ENCODE data around the gene TSEN2.
"Not testable (repeated sequence)": the region's sequence is repeated elsewhere in the genome, so short reads cannot be mapped to it uniquely, and the experiment has no call there.

Gene TSEN2

DNA sequence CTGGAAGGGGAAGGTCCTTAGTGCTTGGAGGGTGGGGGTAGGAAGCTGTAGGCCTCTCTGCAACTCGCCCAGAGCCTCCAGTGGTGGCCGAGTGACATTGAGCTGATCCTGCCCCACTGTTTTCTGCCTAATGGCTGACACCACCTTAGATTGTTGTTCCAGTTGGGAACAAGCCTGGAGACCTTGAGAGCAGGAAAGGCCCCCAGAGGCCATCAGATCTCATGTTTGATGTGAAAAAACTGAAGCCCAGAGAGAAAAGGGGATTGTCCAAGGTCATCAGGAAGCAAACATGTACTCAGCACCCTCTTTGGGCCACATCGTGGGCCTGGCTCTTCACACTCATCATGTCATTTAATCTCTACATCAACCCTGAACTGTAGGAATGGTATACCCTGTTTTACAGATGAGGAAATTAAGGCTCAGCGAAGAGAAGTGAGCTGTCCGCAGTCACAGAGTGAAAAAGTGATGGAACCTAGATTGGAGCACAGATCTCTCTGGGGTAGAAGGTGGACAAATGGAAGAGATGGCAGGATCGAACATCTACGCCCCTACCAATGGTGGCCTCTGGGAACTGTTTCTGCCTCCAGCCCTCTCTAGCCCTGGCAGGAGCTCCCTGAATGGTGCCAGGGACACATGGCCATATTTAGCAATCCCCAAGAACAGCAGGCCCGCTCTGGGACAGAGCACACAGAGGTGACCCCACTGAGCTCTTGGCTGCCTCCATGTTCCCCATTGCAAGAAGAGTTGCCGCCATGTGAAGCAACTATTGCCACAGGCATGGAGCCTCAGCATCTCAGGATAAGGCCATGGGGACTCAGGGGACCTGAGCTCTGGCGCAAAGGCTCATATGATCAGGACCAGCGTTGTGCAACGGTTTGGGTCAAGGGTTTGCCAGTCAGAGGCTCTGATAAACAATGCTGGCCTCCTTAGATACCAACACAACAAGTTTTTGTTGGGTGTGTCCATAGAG, 31.6 kb upstream of the TSEN2 start:
- DNase-seq, result no peak

DNA sequence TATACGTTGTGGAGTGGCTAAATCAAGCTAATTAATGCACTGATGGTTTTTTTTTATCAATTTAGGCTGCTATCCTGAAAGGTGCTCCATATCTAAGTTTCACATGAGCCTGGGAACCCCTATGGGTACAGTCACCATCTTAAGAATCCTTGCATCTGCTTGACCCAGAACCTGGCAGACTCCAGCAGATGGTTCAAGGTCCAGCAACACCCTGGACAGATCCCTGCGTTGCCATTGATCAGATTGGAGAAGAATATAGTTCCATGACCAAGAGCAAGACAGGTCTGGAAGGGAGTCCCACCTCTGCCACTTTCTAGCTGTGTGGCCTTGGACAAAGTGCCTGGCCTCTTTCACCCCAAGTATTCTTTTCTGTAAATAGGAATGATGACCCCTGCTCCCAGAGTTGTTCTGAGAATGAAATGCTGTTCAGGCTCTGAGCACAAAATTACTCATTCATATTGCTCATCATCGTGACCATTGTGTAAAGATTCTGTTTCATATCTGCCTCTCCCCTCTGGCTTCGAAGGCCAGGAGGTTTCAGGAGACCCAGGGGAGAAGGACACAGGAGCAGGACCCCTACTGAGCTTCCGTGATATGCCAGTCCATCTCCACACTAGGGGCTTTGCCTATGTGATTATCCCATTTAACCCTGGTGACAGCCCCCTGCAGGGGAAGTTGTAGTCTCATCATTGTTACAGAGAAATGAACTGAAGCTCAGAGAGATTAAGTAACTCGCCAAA, 30.0 kb upstream of the TSEN2 start:
- DNase-seq, result no peak

DNA sequence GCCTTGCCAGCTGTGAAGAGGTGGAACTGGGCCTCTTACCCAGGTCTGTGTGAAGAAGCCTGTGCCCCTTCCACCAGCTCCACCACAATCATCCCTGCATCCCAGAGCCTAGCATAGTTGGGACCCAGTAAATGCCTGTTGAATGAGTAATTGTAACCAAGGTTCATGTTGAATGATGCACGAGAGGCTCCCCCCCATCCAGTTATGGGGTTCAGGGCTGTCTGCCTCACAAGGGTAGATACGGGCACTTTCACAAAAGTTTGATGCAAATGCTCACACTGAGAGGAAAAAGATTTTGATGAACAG, 29.5 kb upstream of the TSEN2 start:
- no peak for DNase-seq

DNA sequence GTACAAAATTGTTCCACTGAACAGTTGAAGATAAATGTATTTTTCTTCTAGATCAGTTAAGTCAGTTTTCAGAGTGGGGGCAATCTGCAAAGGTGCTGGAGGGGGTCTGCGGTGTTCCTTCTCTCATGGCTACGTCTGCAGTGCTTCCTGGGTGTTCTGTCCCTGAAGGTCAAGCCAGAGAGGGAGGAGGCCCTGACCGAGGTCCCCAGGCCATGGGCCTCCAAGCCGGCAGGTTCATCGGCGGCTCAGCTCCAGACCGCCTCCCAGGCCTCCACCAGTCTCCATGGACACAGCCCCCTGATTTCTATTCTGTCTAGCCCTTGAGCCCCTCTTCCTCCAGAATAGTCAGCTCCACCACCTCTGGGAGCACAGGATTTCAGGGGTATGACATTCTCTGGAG, 28.5 kb upstream of the TSEN2 start:
- no peak for DNase-seq

DNA sequence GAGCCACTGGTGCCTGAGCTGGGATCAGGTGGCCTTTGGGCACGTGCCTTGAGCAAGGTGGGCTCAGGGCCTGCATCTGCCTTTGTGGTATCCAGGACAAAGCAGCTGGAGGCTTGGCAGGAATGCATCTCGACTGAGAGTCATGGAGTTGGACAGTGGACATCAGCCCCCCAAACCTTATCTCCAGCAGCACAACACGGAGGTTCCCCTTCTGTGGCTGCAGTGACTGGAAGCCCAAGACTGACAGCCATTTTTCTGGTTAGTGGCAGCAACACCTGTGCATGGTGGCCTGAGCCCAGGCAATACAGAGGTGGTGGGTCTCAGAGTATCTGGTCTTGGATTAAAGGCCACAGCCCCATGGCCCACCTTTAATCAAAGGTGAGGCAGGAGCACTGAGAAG, 27.8 kb upstream of the TSEN2 start:
- no peak for DNase-seq

DNA sequence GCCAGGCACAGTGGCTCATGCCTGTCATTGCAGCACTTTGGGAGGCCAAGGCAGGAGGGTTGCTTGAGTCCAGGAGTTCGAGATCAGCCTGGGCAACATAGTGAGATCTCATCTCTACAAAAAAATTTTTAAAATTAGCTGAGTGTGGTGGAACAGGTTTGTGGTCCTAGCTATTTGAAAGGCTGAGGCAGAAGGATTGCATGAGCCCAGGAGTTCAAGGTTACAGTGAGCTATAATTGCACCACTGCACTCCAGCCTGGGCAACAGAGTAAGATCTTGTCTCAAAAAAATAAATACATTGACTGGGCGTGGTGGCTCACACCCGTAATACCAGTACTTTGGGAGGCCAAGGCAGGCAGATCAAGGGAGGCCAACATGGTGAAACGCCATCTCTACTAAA, 26.9 kb upstream of the TSEN2 start:
- DNase-seq, result not testable (repeated sequence)

DNA sequence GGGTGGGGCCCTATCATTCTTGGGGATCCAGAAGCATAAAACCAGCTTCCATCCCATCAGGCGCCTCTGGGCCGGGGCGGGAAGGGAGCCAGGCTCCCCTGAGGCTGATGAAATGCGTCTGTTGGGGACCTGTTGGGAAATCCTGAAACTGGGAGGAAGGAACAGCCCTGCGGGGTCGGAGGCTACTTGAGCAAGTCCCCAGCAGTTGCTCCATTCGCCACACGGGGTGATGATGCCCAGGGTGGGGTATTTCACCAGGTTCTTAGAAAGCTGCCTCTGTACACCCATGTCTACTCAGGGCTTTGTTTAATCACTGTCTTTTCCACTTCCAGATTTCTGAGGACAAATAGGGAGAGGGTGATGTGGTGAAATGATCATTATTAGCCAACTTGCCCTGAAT, 25.4 kb upstream of the TSEN2 start:
- DNase-seq, result no peak

DNA sequence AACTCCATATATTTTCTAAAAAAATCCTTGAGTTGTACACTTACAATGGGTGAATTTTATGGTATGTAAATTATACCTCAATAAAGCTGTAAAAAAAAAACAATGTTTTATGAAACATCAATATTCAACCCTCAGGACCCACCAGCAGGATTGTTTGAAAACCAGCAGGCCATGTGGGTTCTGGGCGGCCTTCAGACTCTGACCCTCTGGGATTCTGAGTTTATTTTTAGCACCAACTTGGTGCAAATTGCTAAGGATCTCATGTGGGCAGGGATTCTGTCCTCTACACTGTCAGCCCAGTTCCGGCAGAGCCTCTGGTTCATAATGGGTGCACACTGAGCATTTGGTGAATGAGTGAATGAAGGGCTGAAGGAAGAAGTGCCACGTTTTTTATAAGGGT, 24.2 kb upstream of the TSEN2 start:
- DNase-seq, result no peak

DNA sequence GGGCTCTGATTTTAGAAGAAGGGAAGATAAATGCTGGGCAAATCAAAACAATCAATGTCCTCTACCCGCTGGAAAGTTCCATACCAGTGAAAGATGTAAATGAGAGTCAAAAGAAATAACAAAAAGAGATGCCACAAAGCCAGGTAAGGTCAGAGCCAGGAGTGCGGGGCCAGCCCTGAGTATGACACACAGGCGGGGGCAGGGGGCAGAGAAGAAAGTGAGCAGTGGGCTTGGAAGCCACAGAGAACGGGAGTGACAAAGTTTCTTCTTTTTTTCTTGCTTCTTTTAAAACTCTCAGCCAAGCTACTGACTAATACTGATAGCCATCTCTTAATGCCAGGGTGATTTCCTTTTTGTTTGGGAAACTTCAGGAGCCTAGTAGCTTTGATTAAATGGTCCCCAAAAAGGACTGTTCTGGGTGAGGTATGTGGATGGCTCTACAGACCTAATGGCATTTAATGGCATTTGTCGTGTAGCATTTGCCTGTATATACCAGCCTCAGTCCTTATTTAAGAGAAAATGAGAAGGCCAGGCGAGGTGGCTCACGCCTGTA, 23.1 kb upstream of the TSEN2 start:
- no peak for DNase-seq

DNA sequence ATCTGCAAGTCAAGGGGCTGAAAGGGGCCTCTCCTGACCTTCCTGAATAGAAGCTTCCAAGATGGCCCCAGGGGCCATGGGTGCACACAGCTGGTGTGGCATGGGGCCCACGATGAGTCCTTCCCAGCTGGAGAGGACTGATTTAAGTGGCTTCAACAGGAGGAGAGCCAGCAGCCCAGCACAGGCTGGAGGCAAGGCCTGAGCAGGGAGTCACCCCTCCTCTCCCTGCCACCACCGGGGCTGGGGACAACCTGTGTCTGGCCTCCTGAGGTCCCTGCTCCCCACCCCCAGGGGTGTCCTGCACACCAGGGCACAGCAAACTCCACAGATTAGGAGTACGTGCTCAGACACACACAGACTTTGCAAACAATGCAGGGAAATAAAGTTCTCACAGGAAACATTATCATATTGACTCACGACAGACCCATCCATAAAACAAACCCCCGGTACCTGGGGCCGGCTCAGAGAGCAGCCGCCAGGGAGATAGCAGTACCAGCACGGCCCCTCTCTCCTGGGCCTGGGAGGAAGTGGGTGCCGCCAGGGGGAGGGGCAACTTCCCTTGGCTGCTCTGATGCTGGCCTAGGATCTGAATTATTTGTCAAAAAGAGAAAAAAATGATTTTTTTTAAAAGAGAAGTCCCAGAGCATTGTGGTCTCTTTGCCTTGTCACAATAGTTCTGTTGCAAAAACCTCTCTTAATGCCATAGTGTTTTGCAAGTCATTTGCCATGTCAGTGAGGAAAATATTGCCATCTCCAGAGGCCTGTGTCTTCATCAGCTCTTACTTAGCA, 21.9 kb upstream of the TSEN2 start:
- DNase-seq, result no peak

DNA sequence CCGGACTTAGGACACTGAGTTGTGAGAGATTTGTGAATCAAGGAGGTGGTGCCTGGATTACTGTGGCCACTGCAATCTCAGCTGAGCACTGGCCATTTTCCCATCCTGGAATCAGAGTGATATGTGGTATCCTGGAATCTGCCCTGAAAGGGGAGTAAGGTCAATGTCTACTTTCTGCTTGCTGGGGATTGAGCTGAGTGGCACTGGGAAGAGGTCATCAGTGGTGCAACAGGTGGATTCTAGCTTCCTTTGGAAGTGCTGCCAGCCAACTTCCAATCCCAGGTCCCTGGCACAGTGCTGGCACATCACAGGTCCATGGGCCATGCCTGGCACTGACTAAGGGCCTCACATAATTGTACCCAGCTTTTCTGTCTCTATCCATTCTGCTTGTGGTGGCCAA, 20.6 kb upstream of the TSEN2 start:
- DNase-seq, result no peak

DNA sequence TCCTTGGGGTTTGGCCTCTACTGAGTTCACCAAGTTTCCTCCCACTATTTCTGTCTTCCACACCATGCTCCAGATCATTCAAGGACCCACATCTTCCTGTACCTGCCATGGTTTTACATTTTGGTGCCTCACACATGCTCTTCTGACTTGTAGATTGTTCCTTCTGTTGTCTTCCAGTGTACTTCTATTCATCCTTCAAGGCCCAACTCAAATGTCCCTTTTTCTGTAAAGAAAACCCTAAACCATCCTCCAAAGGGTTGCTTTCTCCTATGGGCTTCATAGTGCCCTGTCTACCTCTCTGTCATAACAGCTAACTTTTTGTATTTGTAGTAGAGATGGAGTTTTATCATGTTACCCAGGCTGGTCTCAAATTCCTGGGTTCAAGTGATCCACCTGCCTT, 20.1 kb upstream of the TSEN2 start:
- DNase-seq, result no peak

DNA sequence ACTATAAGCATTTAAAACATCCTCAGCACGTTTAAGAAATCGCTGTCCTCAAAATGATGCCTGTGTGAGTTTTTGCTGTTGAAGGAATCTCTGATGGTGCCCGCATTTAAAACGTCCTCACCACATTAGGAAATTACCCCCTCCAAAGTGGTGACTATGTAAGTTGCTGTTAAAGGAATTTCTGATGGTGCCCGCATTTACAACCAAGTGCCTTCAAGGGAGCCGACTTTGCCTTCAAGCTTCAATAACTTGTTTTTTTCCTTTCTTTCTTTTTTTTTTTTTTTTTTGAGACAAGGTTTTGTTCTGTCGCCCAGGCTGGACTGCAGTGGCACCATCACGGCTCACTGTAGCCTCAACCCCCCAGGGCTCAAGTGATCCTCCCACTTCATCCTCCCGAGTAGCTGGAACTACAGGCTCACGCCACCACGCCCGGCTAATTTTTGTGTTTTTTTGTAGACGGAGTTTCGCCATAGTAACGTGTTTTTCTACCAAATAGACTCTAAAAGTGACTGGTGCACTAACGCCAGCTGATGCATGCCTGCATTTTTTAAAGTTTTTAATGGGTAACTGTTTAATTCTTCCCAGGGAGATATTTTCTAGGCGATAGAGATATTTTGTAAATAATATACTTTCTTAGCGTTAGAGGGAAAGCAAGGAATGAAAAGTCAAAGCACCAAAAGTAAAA, 19.0 kb upstream of the TSEN2 start:
- no peak for DNase-seq

DNA sequence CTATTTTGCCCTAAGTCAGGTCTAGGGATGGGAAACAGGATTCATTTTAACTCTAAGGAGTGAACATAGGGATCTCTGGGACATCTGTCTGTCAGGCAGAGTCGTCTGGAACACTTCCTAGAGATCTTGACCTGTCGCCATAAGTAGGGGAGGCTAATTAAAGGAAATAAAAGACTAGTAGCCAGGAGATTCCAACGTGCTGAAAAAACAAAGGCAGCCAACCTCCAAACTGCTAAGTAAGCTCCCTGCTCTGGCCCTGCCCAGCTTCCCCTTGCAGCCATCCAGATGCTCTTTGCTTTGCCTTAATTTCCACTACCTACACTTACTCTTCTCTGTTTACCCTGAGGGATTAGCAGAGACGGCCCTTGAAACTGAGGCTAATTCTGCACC, 18.4 kb upstream of the TSEN2 start:
- no peak for DNase-seq

DNA sequence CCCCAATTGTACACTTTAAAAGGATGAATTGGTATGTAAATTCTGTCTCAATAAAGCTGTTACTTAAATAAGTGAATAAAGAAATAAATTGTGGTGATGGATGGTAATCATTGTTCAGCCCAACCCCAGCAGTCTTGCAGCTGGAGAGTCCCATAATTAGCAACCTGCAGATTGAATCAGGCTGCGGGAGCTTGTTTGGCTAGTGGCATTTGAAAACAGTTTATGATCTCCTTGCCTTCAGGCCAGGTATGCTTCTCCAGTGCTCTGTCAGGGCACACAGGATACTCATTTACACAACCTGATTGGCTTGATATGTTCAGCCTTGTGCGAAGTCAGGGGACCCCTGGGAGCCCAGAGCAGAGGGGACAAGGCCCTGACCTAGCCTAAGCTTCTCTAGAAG, 16.5 kb upstream of the TSEN2 start:
- no peak for DNase-seq

DNA sequence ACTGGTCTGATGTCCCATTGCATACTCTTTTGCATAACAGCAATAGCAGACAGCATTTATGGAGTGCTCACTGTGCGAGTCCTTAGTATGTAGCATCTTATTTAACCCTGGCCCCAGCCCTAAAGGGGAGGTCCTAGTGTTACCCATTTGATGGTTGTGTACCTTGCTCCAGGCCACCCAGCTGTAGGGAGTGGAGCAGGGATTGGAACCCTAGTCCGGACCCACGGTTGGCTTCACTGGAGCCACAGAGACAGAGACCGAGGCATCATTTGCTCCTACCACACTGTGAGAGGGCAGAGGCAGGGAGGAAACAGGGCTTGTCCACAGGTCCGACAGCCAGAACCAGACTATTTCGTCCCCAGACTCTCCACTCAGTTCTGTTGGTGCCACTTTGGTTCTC, 16.0 kb upstream of the TSEN2 start:
- no peak for DNase-seq

DNA sequence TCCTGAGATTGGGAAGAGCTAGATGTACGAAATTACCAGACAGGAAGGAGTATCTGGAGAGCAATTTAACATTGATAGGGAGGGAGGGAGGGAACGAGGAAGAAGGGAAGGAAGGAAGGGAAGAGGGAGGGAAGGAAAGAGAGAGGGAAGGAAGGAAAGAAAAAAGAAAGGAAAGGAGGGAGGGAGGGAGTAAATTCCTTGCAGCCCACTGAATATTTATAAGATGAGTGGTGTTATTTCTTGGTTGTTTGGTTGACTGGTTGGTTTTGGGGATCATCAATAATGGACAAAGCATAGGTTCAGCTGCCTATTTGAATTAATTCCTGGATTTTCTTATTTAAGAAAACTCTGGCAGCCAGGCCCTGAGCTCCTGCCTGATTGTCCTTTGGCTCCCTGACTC, 15.5 kb upstream of the TSEN2 start:
- DNase-seq, result no peak

DNA sequence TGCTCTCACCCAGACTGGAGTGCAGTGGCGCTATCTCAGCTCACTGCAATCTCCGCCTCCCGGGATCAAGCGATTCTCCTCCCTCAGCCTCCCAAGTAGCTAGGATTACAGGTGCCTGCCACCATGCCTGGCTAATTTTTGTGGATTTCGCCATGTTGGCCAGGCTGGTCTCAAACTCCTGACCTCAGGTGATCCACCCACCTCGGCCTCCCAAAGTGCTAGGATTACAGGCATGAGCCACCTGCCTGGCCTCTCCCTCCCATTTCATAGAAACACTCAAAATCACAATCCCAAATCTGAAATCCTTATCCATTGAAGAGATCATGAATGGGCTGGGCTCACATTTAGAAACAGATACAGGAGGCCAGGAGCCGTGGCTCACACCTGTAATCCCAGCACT, 15.1 kb upstream of the TSEN2 start:
- DNase-seq, result not testable (repeated sequence)

DNA sequence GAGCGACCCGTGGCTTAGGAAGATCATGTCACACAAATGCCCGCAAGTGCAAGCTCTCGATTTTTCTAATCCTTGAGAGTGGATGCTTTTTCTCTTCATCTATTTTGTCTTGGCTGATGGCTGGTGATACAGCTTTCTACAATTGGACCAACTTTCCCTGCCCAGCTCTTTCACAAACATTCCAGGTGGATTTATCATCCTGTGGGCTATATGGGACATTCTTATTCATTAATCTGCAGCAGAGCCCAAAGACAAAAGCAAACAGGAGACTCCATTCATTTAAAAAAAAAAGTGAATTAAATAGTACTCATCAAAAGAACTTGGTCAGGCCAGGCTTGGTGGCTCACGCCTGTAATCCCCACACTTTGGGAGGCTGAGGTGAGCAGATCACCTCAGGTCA, 14.2 kb upstream of the TSEN2 start:
- DNase-seq, result no peak

DNA sequence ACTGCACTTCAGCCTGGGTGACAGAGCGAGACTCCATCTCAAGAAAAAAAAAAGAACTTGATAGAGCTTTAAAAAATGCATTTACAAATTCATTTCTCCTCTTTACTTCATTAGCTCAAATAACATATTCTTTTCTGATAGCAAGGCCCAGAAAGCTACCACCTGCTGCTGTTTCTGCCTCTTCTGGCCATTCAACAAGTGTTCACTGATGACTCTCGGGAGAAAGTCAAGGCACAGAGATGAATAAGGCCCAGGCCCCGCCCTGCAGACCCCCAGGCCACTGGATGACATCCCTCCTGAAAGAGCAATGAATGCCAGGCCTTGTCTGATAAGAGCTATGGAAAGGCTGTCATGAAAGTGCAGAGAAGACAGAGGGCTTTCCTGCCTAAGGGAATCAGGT, 13.6 kb upstream of the TSEN2 start:
- DNase-seq, result no peak

DNA sequence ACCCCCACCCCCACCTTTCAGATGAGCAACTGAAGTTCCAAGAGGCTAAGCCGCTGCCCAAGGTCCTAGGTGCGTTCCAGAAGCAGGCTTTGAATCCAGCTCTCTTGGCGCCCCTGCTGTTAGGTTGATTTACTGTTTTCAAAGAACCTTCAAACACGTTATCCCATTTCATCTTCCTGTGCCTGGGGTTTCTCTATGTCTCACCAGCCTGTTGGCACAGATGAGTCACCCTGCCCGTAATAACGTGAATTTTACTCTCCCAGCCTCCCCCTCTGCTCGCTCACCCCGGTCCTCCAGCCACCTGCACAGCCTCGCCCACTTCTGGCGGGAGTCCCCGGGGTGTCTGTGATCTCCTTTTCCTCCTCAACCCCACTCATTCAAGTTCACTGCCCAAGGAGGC, 13.0 kb upstream of the TSEN2 start:
- no peak for DNase-seq

DNA sequence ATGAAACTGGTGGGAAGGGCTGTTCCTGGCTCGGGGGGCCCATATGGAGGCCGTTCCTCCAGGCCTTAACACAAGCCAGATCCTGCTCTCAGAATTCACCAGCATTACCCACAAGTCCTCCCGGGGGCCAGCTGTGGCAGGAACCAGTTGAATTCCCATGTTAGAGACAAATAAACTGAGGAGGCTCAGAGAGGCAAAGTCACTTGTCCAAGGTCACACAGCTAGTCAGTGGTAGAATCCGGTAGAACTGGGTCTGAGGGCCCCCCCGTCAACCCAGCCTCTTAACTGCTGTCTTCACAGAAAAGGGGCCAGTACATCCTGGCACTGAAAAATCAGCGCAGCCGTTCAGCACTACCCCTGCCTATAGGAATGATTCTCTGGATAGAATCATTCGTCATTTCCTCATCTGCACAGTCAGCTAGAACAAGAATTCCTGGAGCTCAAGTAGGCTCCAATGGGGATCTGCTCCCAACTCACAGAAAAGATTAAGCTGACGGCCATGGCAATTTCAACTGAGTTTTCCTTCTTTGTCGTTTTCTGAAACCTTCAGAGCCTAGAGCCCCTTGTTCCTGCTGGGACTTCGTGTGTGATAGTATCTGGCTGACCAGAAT, 12.2 kb upstream of the TSEN2 start:
- no peak for DNase-seq
